Fibroblast of pulmonary artery (primary cell): ENCODE results near the gene UCKL1.

Experiments
- DNase-seq: peaks from one replicate; pipeline ENCODE4 v3.0.0-alpha.2; 2010; ENCODE audit warnings: low read depth
- H3K4me3 ChIP-seq: replicated peaks from 2 replicates; pipeline ENCODE4 v1.5.1; 2011; ENCODE audit warnings: low read depth, mild to moderate bottlenecking, control low read depth, low read length, moderate library complexity
- TF ChIP-seq, protein P1 (sequence below): IDR thresholded peaks from 2 replicates; pipeline ENCODE4 v1.5.1; 2011; ENCODE audit warnings: mild to moderate bottlenecking, control low read depth, low read length, inconsistent platforms; ENCODE audit errors: missing control alignments

The UCKL1 gene

DNA sequence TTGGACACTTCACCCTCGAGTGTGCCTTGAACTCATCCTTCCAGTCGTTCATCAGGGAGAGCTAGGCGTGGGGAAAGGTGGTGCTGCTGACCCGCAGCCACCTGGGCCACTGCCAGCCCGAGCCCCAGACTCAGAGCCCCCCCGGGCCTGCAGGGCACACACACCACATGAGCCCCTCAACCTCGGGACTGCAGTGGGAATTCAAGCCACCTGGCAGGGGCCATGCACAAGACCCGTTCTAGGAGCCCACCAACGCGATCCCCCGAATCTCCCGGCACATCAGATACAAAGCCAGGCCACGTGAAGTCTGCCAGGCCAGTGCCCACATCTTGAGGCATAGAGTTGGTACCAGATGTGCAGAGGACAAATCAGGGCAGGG lies 10.7 kb upstream of the UCKL1 start:
- no peak overlapping the region for H3K4me3 ChIP-seq
- TF ChIP-seq, protein P1, sequence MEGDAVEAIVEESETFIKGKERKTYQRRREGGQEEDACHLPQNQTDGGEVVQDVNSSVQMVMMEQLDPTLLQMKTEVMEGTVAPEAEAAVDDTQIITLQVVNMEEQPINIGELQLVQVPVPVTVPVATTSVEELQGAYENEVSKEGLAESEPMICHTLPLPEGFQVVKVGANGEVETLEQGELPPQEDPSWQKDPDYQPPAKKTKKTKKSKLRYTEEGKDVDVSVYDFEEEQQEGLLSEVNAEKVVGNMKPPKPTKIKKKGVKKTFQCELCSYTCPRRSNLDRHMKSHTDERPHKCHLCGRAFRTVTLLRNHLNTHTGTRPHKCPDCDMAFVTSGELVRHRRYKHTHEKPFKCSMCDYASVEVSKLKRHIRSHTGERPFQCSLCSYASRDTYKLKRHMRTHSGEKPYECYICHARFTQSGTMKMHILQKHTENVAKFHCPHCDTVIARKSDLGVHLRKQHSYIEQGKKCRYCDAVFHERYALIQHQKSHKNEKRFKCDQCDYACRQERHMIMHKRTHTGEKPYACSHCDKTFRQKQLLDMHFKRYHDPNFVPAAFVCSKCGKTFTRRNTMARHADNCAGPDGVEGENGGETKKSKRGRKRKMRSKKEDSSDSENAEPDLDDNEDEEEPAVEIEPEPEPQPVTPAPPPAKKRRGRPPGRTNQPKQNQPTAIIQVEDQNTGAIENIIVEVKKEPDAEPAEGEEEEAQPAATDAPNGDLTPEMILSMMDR: no peak

DNA sequence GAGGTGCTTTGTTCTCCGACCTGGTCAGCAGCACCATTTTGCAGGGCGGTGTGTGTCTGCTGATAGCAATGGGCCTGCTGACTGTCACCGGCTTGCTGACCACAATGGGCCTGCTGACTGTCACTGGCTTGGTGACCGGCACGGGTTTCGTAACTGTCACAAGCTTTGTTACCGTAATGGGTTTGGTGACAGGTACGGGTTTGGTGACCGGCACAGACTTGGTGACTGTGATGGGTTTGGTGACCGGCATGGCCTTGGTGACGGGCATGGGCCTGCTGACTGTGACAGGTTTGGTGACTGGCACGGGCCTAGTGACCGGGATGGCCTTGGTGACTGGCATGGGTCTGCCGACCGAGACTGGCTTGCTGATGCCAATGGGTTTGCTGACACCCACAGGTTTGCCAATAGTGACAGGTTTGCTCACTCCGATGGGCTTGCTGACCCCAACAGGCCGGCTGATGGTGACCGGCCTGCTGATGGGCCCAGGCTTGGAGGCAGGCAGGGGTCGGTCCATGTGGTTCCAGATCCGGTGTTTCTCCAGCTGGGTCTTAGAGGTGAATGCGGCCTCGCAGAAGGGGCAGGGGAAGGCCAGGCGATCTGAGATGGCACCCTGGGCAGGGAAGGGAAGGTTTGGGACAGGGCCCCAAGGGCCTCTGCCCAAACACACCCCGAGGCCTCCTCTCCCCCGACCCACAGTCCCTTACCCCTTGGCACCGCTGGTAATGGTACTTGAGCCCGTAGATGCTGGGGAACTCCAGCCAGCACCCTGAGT lies 10.1 kb upstream of the UCKL1 start:
- H3K4me3 ChIP-seq: no peak overlapping the region
- DNase-seq: no peak
- TF ChIP-seq, protein P1: no peak

More for the DNA sequence above, 10.7 kb upstream of the UCKL1 start:
- DNase-seq: no peak

DNA sequence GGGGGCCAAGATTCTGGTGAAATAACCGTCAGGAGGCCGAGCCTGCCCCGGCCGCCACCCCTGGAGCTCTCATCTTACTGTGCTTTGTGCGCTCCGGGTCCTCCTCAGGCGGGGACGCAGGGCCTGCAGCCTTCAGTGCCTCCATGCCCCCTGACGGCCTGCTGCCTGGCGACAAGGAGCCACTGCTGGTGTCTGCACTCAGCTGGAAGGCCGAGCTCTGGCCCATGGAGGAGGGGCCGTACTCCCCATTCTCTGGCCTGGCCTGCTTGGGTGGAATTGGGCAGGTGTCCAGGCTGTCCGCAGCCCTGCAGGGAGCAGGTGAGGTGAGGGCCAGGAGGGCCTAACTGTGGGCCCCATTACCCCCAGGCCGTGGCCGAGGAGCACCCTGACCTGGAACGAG lies 8.2 kb upstream of the UCKL1 start:
- TF ChIP-seq, protein P1: no peak
- H3K4me3 ChIP-seq: no peak overlapping the region
- no peak for DNase-seq

DNA sequence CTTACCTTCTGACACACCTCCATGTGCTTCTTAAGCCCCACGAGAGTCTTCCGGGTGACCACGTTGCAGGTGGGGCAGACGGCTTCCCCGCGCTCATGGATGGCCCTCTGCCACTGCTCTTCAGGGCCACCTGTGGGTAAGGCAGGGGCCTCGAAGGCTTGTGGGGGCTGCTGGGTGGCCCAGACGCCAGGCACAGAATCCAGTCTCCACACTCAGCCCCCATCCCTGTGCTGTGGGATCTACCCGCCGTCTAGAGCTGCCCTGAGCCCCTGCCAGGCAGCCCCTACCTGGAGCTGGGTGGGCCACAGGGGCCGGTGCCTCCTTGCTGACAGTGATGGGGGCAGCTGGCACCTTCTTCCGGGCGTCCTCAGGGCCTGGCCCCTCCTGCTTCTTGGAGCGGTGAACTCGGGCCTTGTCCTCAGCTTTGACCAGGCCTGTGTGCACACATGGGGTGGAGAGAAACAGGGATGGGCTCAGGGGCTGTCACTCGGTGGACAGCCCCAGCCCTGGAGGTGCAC lies 7.6 kb upstream of the UCKL1 start:
- TF ChIP-seq, protein P1: no peak
- no peak for DNase-seq
- no peak overlapping the region for H3K4me3 ChIP-seq

DNA sequence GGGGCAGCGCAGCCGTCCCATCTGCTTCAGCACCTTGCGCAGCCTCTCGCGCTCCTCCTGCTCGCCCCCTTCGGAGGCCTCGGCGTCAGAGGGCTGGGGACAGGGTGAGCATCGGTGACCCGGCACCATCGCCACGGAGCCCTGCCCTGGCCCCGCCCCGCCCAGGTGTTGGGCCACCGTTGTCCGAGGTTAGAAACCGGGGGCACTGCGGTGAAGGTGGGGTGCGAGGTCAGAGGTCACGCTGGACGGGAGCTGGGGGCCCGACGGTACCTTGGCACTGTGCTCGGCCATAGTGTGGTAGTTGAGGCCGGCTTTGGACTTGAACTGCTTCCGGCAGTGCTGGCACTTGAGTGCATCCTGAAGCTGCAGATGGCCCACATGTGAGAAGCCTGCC lies 7.1 kb upstream of the UCKL1 start:
- H3K4me3 ChIP-seq: no peak overlapping the region
- TF ChIP-seq, protein P1: no peak
- DNase-seq: no peak

DNA sequence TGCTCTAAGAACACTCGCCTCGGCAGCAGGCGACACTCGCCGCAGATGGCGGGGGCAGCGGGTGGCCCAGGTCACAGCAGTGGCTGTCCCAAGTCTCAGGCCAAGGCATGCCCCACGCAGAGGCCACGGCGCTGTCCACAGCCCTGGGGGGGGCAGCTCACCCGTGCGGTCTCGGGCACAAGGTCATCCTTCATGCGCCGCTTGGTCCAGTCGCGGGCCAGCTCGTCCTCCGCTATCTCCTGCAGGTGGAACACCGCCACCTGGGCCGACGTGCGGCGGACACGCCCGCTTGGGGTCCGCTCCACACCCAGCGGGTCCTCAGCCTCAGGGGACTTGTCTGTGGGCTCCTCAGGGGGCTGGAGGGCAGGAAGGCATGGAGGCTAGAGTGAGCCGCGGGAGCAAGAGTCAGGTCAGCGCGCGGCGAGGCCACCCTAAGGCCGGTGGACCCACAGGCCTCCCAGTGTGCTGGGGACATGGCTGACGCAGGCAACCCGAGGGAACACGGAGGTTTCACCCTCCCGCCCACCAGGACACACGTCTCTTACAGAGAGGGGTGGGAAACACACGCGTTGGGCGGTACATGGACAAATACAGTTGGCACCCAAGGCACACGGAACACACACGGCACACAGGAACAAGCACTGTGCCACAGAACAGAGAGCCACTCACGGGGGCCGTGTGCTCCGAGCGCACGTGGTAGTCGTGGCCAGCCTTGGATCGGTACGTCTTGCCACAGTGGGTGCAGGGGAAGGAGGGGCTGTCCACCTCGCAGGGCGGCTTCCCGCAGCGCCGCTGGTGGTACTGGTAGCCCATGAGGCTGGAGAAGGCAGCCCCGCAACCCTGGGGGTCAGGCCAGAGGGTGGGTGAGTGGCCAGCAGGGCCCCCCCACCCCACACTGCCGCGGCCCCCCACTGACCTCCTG lies 6.5 kb upstream of the UCKL1 start:
- TF ChIP-seq, protein P1: no peak
- H3K4me3 ChIP-seq: no peak overlapping the region
- no peak for DNase-seq
